Thoracic aorta (tissue), 2 donors: ENCODE measurements around the gene PRRC2A. TPM values are rescaled to one million over a fixed set of nuclear protein-coding genes. Genes with fewer than 3 reads are reported as not detected.
A peak's percentile ranks its signal among the peaks of the same experiment; 100 is the strongest.
"Not testable (repeated sequence)": the region's sequence is repeated elsewhere in the genome, so short reads cannot be mapped to it uniquely, and the experiment has no call there.

Experiments used
- ATAC-seq: fragments of 150-250 bp; one replicate; pipeline ENCODE4 v1.8.0; 2017; ENCODE audit warnings: low read depth; ENCODE audit not compliant: insufficient number of reproducible peaks, low FRiP score
- DNase-seq: peaks from one replicate; pipeline ENCODE4 v3.0.0-alpha.2; 2020; ENCODE audit warnings: low spot score
- H3K27ac ChIP-seq, 2 donors: fragments of 200-600 bp; sonication (generic); 1 replicate in 1 of 2; 2 replicates in 1 of 2; pipeline ENCODE4 v1.5.1; 2016; ENCODE audit warnings: mild to moderate bottlenecking in 2 of 2, moderate library complexity in 2 of 2
- H3K27me3 ChIP-seq: fragments of 200-600 bp; sonication (generic); replicated peaks from 2 replicates; pipeline ENCODE4 v1.6.0; 2016; ENCODE audit warnings: mild to moderate bottlenecking; ENCODE audit not compliant: insufficient read depth
- H3K36me3 ChIP-seq: fragments of 200-600 bp; sonication (generic); one replicate; pipeline ENCODE4 v1.5.1; 2016
- H3K4me1 ChIP-seq, 2 donors: fragments of 200-600 bp; sonication (generic); 1 replicate in 1 of 2; 2 replicates in 1 of 2; pipeline versions ENCODE4 v1.5.1 to v1.6.0; 2016; ENCODE audit warnings: low read depth in 2 of 2, mild to moderate bottlenecking in 1 of 2; ENCODE audit not compliant: control insufficient read depth in 1 of 2
- H3K4me3 ChIP-seq: fragments of 200-600 bp; sonication (generic); 2 replicates; pipeline ENCODE4 v1.5.1; 2016; ENCODE audit warnings: mild to moderate bottlenecking
- H3K9me3 ChIP-seq: fragments of 200-600 bp; sonication (generic); 2 replicates; pipeline ENCODE4 v1.5.1; 2016
- CTCF ChIP-seq: fragments of 200-600 bp; sonication (generic); IDR thresholded peaks from one replicate; pipeline ENCODE4 v1.5.1; 2019; ENCODE audit warnings: antibody characterized with exemption
- total RNA-seq, 2 donors: library from RNA; depleted of rRNA; stranded (reverse); fragments of >200 nt; gene quantifications; one replicate each; pipeline versions ENCODE4 v1.1.0 to v1.2.3, GENCODE V29; 2016

Gene PRRC2A
- total RNA-seq, 2 donors from 2014 or later: 94.2 to 130 TPM

GRCh38 chr6:31586599-31587281 is 33.8 kb upstream of the PRRC2A start:
- H3K27ac ChIP-seq: peak overlapping the region in 1 of 2 donors; percentile 19
- no peak for ATAC-seq

GRCh38 chr6:31587791-31588777 is 32.4 kb upstream of the PRRC2A start:
- no peaks in the 10 kb centered on the region for H3K9me3 ChIP-seq
- DNase-seq: no peak
- no peaks in the 10 kb centered on the region for H3K27me3 ChIP-seq
- peak overlapping the region; percentile 25 for H3K4me3 ChIP-seq
- no peaks in the 10 kb centered on the region for H3K36me3 ChIP-seq
- TF ChIP-seq CTCF: no peak
- H3K4me1 ChIP-seq: peaks cover 0 to 5% of the 10 kb centered on the region in 2 donors
- no peak overlapping the region for H3K27ac ChIP-seq
- no peak for ATAC-seq

More at GRCh38 chr6:31586599-31587281, 33.8 kb upstream of the PRRC2A start:
- Histone ChIP-seq H3K36me3 (no peaks in the 10 kb centered on the region), H3K4me1 (peaks cover 5 to 8% of the 10 kb centered on the region in 2 donors), H3K27me3 (no peaks in the 10 kb centered on the region), H3K4me3 (peak overlapping the region; percentile 25), H3K9me3 (no peaks in the 10 kb centered on the region)
- TF ChIP-seq CTCF: no peak
- DNase-seq: no peak

- ATAC-seq (no peak), DNase-seq (no peak)
- no peak overlapping the region for H3K27ac ChIP-seq
- no peak overlapping the region for H3K4me3 ChIP-seq
- no peaks in the 10 kb centered on the region for H3K36me3 ChIP-seq
- H3K9me3 ChIP-seq: no peaks in the 10 kb centered on the region
- peaks cover 0 to 5% of the 10 kb centered on the region in 2 donors for H3K4me1 ChIP-seq
- no peaks in the 10 kb centered on the region for H3K27me3 ChIP-seq
- no peak for TF ChIP-seq CTCF
These were observed 31.5 kb upstream of the PRRC2A start for GRCh38 chr6:31588871-31589650.

- H3K9me3 ChIP-seq, H3K27ac ChIP-seq, H3K4me3 ChIP-seq, ATAC-seq, H3K36me3 ChIP-seq, DNase-seq, H3K4me1 ChIP-seq, H3K27me3 ChIP-seq: not testable (repeated sequence)
These were observed 29.8 kb upstream of the PRRC2A start for GRCh38 chr6:31590691-31591090.

GRCh38 chr6:31592396-31592771 is 28.1 kb upstream of the PRRC2A start:
- no peaks in the 10 kb centered on the region for H3K9me3 ChIP-seq
- TF ChIP-seq CTCF: no peak
- no peak for ATAC-seq
- H3K27ac ChIP-seq: no peak overlapping the region
- DNase-seq: no peak
- no peak overlapping the region for H3K4me3 ChIP-seq
- no peaks in the 10 kb centered on the region for H3K36me3 ChIP-seq
- H3K4me1 ChIP-seq: no peaks in the 10 kb centered on the region
- no peaks in the 10 kb centered on the region for H3K27me3 ChIP-seq
